Measurements from ENCODE around the gene FRMD4A.
A peak's percentile ranks its signal among the peaks of the same experiment; 100 is the strongest.

The FRMD4A gene

GRCh38 chr10:14370894-14371293 is 40.2 kb upstream of the FRMD4A start:
- Histone ChIP-seq H4K8ac (ENCODE audit: low read depth, low read length) (no peak overlapping the region), H3K18ac (ENCODE audit: low read length) (no peak overlapping the region), H2BK5ac (ENCODE audit: low read length) (no peak overlapping the region), H3K4me2 (ENCODE audit: insufficient read depth, low read length, poor library complexity, severe bottlenecking) (no peak overlapping the region), H2BK120ac (ENCODE audit: low read depth, low read length) (no peak overlapping the region), H2BK12ac (ENCODE audit: low read length) (no peak overlapping the region), H4K91ac (ENCODE audit: low read depth, low read length, poor library complexity) (no peak overlapping the region), H3K9ac (ENCODE audit: low read depth, low read length, poor library complexity) (no peak overlapping the region), H3K4me3 (ENCODE audit: low read length in 2 of 2) (no peak overlapping the region), H2BK15ac (ENCODE audit: low read length) (no peak overlapping the region), H3K23ac (ENCODE audit: low read depth, low read length, poor library complexity) (no peak overlapping the region), H3K9me3 (replicated peaks in 1 of 2; ENCODE audit: control insufficient read depth in 2 of 2, insufficient read depth in 1 of 2, low read depth in 1 of 2, low read length in 2 of 2) (peaks cover 2 to 7% of the 10 kb centered on the region in 2 donors), H2AFZ (ENCODE audit: low read length) (no peak overlapping the region), H3K27ac (replicated peaks; ENCODE audit: low read length) (no peak overlapping the region), H3K4ac (ENCODE audit: low read length) (no peak overlapping the region), H3K36me3 (replicated peaks in 1 of 2; ENCODE audit: control insufficient read depth in 2 of 2, insufficient read depth in 2 of 2, low read length in 2 of 2) (no peaks in the 10 kb centered on the region), H2AK5ac (ENCODE audit: low read depth, low read length) (no peak overlapping the region), H3K14ac (ENCODE audit: low read length) (no peak overlapping the region), H3K4me1 (ENCODE audit: control insufficient read depth in 2 of 2, insufficient read depth in 1 of 2, low read depth in 1 of 2, low read length in 2 of 2) (peaks cover 0 to 8% of the 10 kb centered on the region in 2 donors), H3K79me1 (ENCODE audit: low read depth, low read length) (no peaks in the 10 kb centered on the region), H3K27me3 (ENCODE audit: control insufficient read depth in 3 of 3, insufficient read depth in 3 of 3, low read depth in 1 of 3, low read length in 3 of 3) (no peaks in the 10 kb centered on the region)
- no CpG with 5 or more reads among the region's 5 CpGs for WGBS, 2 donors (ENCODE audit: extremely low coverage in 2 of 2, insufficient read length in 2 of 2, insufficient replicate concordance in 1 of 2)
- DNase-seq (ENCODE audit: low spot score): no peak

- no peak overlapping the region for H3K23ac ChIP-seq (ENCODE audit: low read depth, low read length, poor library complexity)
- no peak overlapping the region for H3K18ac ChIP-seq (ENCODE audit: low read length)
- H2BK12ac ChIP-seq (ENCODE audit: low read length): no peak overlapping the region
- no peak overlapping the region for H2BK120ac ChIP-seq (ENCODE audit: low read depth, low read length)
- H4K91ac ChIP-seq (ENCODE audit: low read depth, low read length, poor library complexity): no peak overlapping the region
- H2AFZ ChIP-seq (ENCODE audit: low read length): no peak overlapping the region
- H3K4me3 ChIP-seq (ENCODE audit: low read length in 2 of 2): no peak overlapping the region
- no peak overlapping the region for H2AK5ac ChIP-seq (ENCODE audit: low read depth, low read length)
- peaks cover 0 to 8% of the 10 kb centered on the region in 2 donors for H3K4me1 ChIP-seq (ENCODE audit: control insufficient read depth in 2 of 2, insufficient read depth in 1 of 2, low read depth in 1 of 2, low read length in 2 of 2)
- H3K36me3 ChIP-seq (replicated peaks in 1 of 2; ENCODE audit: control insufficient read depth in 2 of 2, insufficient read depth in 2 of 2, low read length in 2 of 2): no peaks in the 10 kb centered on the region
- H2BK15ac ChIP-seq (ENCODE audit: low read length): no peak overlapping the region
- no peak overlapping the region for H3K27ac ChIP-seq (replicated peaks; ENCODE audit: low read length)
- H4K8ac ChIP-seq (ENCODE audit: low read depth, low read length): no peak overlapping the region
- H3K9me3 ChIP-seq (replicated peaks in 1 of 2; ENCODE audit: control insufficient read depth in 2 of 2, insufficient read depth in 1 of 2, low read depth in 1 of 2, low read length in 2 of 2): peaks cover 2 to 5% of the 10 kb centered on the region in 2 donors
- no peaks in the 10 kb centered on the region for H3K79me1 ChIP-seq (ENCODE audit: low read depth, low read length)
- no peak for DNase-seq (ENCODE audit: low spot score)
- H3K9ac ChIP-seq (ENCODE audit: low read depth, low read length, poor library complexity): no peak overlapping the region
- H3K14ac ChIP-seq (ENCODE audit: low read length): no peak overlapping the region
- no peak overlapping the region for H2BK5ac ChIP-seq (ENCODE audit: low read length)
- H3K27me3 ChIP-seq (ENCODE audit: control insufficient read depth in 3 of 3, insufficient read depth in 3 of 3, low read depth in 1 of 3, low read length in 3 of 3): no peaks in the 10 kb centered on the region
- H3K4me2 ChIP-seq (ENCODE audit: insufficient read depth, low read length, poor library complexity, severe bottlenecking): no peak overlapping the region
- no peak overlapping the region for H3K4ac ChIP-seq (ENCODE audit: low read length)
These were observed 39.2 kb upstream of the FRMD4A start for GRCh38 chr10:14369906-14370305.

- Histone ChIP-seq H2BK120ac (ENCODE audit: low read depth, low read length) (no peak overlapping the region), H3K9ac (ENCODE audit: low read depth, low read length, poor library complexity) (no peak overlapping the region), H3K36me3 (replicated peaks in 1 of 2; ENCODE audit: control insufficient read depth in 2 of 2, insufficient read depth in 2 of 2, low read length in 2 of 2) (no peaks in the 10 kb centered on the region), H3K23ac (ENCODE audit: low read depth, low read length, poor library complexity) (no peak overlapping the region), H2AK5ac (ENCODE audit: low read depth, low read length) (peak overlapping the region; percentile 54), H2AFZ (ENCODE audit: low read length) (no peak overlapping the region), H3K4me3 (ENCODE audit: low read length in 2 of 2) (peak overlapping the region in 1 of 2 donors; percentile 18), H4K91ac (ENCODE audit: low read depth, low read length, poor library complexity) (no peak overlapping the region), H2BK5ac (ENCODE audit: low read length) (no peak overlapping the region), H3K27ac (replicated peaks; ENCODE audit: low read length) (no peak overlapping the region), H3K14ac (ENCODE audit: low read length) (no peak overlapping the region), H3K27me3 (ENCODE audit: control insufficient read depth in 3 of 3, insufficient read depth in 3 of 3, low read depth in 1 of 3, low read length in 3 of 3) (peaks cover 0 to 17% (median 0%) of the 10 kb centered on the region in 3 experiments), H3K9me3 (replicated peaks in 1 of 2; ENCODE audit: control insufficient read depth in 2 of 2, insufficient read depth in 1 of 2, low read depth in 1 of 2, low read length in 2 of 2) (peaks cover 2 to 5% of the 10 kb centered on the region in 2 donors), H4K8ac (ENCODE audit: low read depth, low read length) (no peak overlapping the region), H2BK12ac (ENCODE audit: low read length) (no peak overlapping the region), H3K18ac (ENCODE audit: low read length) (peak overlapping the region; percentile 41), H3K79me1 (ENCODE audit: low read depth, low read length) (no peaks in the 10 kb centered on the region), H2BK15ac (ENCODE audit: low read length) (no peak overlapping the region), H3K4me2 (ENCODE audit: insufficient read depth, low read length, poor library complexity, severe bottlenecking) (no peak overlapping the region), H3K4me1 (ENCODE audit: control insufficient read depth in 2 of 2, insufficient read depth in 1 of 2, low read depth in 1 of 2, low read length in 2 of 2) (peaks cover 0 to 2% of the 10 kb centered on the region in 2 donors), H3K4ac (ENCODE audit: low read length) (no peak overlapping the region)
- DNase-seq (ENCODE audit: low spot score): no peak
- no CpG with 5 or more reads among the region's 1 CpG for WGBS, 2 donors (ENCODE audit: extremely low coverage in 2 of 2, insufficient read length in 2 of 2, insufficient replicate concordance in 1 of 2)
These were observed 36.0 kb upstream of the FRMD4A start for GRCh38 chr10:14366760-14367159.

DNA sequence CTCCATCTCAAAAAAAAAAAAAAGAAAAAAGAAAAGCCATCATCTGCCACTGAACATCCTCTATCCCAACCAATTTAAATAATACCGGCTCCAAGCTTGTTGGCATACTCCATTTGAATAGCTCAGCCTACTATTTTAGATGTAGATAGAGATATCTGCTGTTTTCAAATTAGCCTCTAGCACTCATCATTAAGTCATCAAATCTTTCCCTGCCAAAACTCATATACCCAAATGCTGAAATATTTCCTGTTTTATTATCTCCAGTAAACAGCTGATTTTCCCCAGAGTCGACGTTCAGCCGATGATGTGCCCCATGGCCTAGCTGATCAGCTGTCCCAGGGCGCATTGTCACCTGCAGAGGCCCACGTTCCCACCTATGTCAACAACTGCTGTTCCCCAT is 34.5 kb upstream of the FRMD4A start:
- H3K9ac ChIP-seq (ENCODE audit: low read depth, low read length, poor library complexity): no peak overlapping the region
- no peak overlapping the region for H3K18ac ChIP-seq (ENCODE audit: low read length)
- H3K79me1 ChIP-seq (ENCODE audit: low read depth, low read length): no peaks in the 10 kb centered on the region
- no peak overlapping the region for H2AK5ac ChIP-seq (ENCODE audit: low read depth, low read length)
- H3K4me1 ChIP-seq (ENCODE audit: control insufficient read depth in 2 of 2, insufficient read depth in 1 of 2, low read depth in 1 of 2, low read length in 2 of 2): peaks cover 0 to 2% of the 10 kb centered on the region in 2 donors
- no peak overlapping the region for H3K4ac ChIP-seq (ENCODE audit: low read length)
- no CpG with 5 or more reads among the region's 6 CpGs for WGBS, 2 donors (ENCODE audit: extremely low coverage in 2 of 2, insufficient read length in 2 of 2, insufficient replicate concordance in 1 of 2)
- H3K4me3 ChIP-seq (ENCODE audit: low read length in 2 of 2): no peak overlapping the region
- H2BK5ac ChIP-seq (ENCODE audit: low read length): no peak overlapping the region
- no peak overlapping the region for H2BK15ac ChIP-seq (ENCODE audit: low read length)
- no peak overlapping the region for H2BK12ac ChIP-seq (ENCODE audit: low read length)
- H3K36me3 ChIP-seq (replicated peaks in 1 of 2; ENCODE audit: control insufficient read depth in 2 of 2, insufficient read depth in 2 of 2, low read length in 2 of 2): no peaks in the 10 kb centered on the region
- H2BK120ac ChIP-seq (ENCODE audit: low read depth, low read length): no peak overlapping the region
- no peak for DNase-seq (ENCODE audit: low spot score)
- no peak overlapping the region for H3K14ac ChIP-seq (ENCODE audit: low read length)
- H3K4me2 ChIP-seq (ENCODE audit: insufficient read depth, low read length, poor library complexity, severe bottlenecking): no peak overlapping the region
- H4K8ac ChIP-seq (ENCODE audit: low read depth, low read length): no peak overlapping the region
- H3K27ac ChIP-seq (replicated peaks; ENCODE audit: low read length): no peak overlapping the region
- peaks cover 0 to 22% (median 0%) of the 10 kb centered on the region in 3 experiments for H3K27me3 ChIP-seq (ENCODE audit: control insufficient read depth in 3 of 3, insufficient read depth in 3 of 3, low read depth in 1 of 3, low read length in 3 of 3)
- H2AFZ ChIP-seq (ENCODE audit: low read length): no peak overlapping the region
- H3K9me3 ChIP-seq (replicated peaks in 1 of 2; ENCODE audit: control insufficient read depth in 2 of 2, insufficient read depth in 1 of 2, low read depth in 1 of 2, low read length in 2 of 2): peaks cover 2% of the 10 kb centered on the region in 2 donors
- no peak overlapping the region for H3K23ac ChIP-seq (ENCODE audit: low read depth, low read length, poor library complexity)
- H4K91ac ChIP-seq (ENCODE audit: low read depth, low read length, poor library complexity): no peak overlapping the region

Measured in neuronal stem cell (in vitro differentiated cells).